Measurements from ENCODE around the gene SLC25A22. TPM values are rescaled to one million over a fixed set of nuclear protein-coding genes. Genes with fewer than 3 reads are reported as not detected.
A peak's percentile ranks its signal among the peaks of the same experiment; 100 is the strongest.

SLC25A22 gene
- total and polyA plus RNA-seq, 9 of the 15 experiments (the other 6 are each of a cell fraction or from before 2014, with no cell fraction given) = 0.41 to 55.4 (median 11.4) TPM

DNA sequence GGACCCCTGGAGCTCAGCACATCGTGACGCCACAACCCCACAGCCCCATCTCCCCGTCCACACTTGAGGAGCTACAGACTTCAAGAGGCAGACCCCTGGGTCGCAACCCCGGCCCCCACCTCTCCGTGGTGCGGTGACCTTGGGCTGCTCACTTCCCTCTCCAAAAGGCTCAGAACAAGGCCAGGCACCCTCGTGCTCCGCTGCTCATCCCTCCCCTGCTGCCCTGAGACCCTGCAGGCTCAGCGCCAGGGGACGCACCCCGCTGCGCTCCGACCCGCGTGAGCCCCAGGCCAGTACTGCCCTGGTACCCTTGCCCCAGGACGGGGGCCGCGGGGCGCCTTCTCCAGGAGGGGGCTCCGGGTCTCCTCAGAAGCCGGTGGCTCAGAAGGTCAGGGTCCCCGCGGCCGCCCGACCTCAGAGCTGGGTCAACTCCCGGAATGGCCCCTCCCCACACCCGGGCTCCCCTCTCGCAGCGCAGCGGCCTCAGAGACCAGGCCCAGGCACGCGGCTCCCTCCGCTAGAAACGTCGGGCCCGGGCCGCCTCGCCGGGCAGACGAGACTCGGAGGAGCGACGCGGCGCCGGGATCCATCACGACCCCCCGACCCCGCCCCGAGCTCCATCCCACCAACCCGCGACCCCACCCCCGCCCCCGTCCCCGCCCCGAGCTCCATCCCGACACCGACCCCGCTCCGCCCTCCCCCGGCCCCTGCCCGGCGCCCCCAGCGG lies 21.4 kb downstream of the SLC25A22 start (continued):
- TF ChIP-seq LCOR (CRISPR knock-in tag; IDR thresholded peaks at IDR 0.05) = peak; percentile 70; the same call in 1 of the 2 replicates
- TF ChIP-seq SAP30 (IDR thresholded peaks at IDR 0.05; ENCODE audit: borderline replicate concordance, insufficient read depth, low read depth, low read length, poor library complexity, severe bottlenecking) = peak; percentile 41
- no peak for TF ChIP-seq ZNF134 (CRISPR knock-in tag; conservative IDR thresholded peaks at IDR 0.05)
- peak; percentile 83 for TF ChIP-seq CHD1 (IDR thresholded peaks at IDR 0.05; ENCODE audit: low read length)
- TF ChIP-seq ZC3H4 (CRISPR knock-in tag; IDR thresholded peaks at IDR 0.05; ENCODE audit: borderline replicate concordance) = no peak
- no peak for TF ChIP-seq HDAC2 (IDR thresholded peaks at IDR 0.05)
- TF ChIP-seq ZBTB17 (CRISPR knock-in tag; IDR thresholded peaks at IDR 0.05) = peak; percentile 39; the same call in 1 of the 2 replicates
- peak; percentile 70; the same call in 1 of the 2 replicates for TF ChIP-seq ATF6 (CRISPR knock-in tag; IDR thresholded peaks at IDR 0.05)
- TF ChIP-seq ETV1 (tag; conservative IDR thresholded peaks at IDR 0.05; ENCODE audit: low read depth) = no peak
- no peak for TF ChIP-seq FOXM1 (IDR thresholded peaks at IDR 0.05; ENCODE audit: low read depth)
- TF ChIP-seq FOXM1 (CRISPR knock-in tag; IDR thresholded peaks at IDR 0.05; ENCODE audit: low read depth) = peak; percentile 84
- TF ChIP-seq NFIC (IDR thresholded peaks at IDR 0.05) = peak; percentile 22; the same call in 1 of the 2 replicates
- TF ChIP-seq KAT7 (CRISPR knock-in tag; IDR thresholded peaks at IDR 0.05; ENCODE audit: borderline replicate concordance) = no peak
- TF ChIP-seq CTCF (IDR thresholded peaks at IDR 0.05 in 2 of 3, conservative IDR thresholded peaks at IDR 0.05 in 1 of 3; ENCODE audit: insufficient read depth in 2 of 3, low read depth in 1 of 3, low read length in 3 of 3) = peak in 2 of 3 experiments; percentile 10 to 12; a peak in 2 of 6 replicates
- 0 out of 2 replicates have a peak, but pooled peaks have one; percentile 35 for TF ChIP-seq ZNF175 (CRISPR knock-in tag; IDR thresholded peaks at IDR 0.05; ENCODE audit: low read depth)
- no peak for TF ChIP-seq SAFB2 (IDR thresholded peaks at IDR 0.05; ENCODE audit: borderline replicate concordance, low read depth, low read length, severe bottlenecking)
- TF ChIP-seq SUPT5H (IDR thresholded peaks at IDR 0.05) = peak; percentile 42; the same call in 1 of the 2 replicates
- TF ChIP-seq ZNF449 (CRISPR knock-in tag; IDR thresholded peaks at IDR 0.05) = no peak
- TF ChIP-seq HNRNPL (IDR thresholded peaks at IDR 0.05; ENCODE audit: low read depth, low read length) = 0 out of 2 replicates have a peak, but pooled peaks have one; percentile 28
- TF ChIP-seq MAX (CRISPR knock-in tag; IDR thresholded peaks at IDR 0.05) = peak; percentile 65
- no peak for TF ChIP-seq TSC22D4 (tag; IDR thresholded peaks at IDR 0.05)
- 0 out of 2 replicates have a peak, but pooled peaks have one; percentile 21 for TF ChIP-seq MTA3 (IDR thresholded peaks at IDR 0.05; ENCODE audit: borderline replicate concordance)
- TF ChIP-seq TGIF2 (CRISPR knock-in tag; IDR thresholded peaks at IDR 0.05) = 0 out of 2 replicates have a peak, but pooled peaks have one; percentile 47

Measured in K562 (cell line).